HepG2 (cell line): ENCODE data around the gene LYSET. TPM values are rescaled to one million over a fixed set of nuclear protein-coding genes. Genes with fewer than 3 reads are reported as not detected.
"Not testable (repeated sequence)": the region's sequence is repeated elsewhere in the genome, so short reads cannot be mapped to it uniquely, and the experiment has no call there.

Source experiments
- ATAC-seq: fragments of 200-7000 bp; cut with Tn5 transposase; 3 replicates; pipeline ENCODE4 v1.9.1; 2020; ENCODE audit warnings: mild to moderate bottlenecking, moderate library complexity
- BruUV-seq: library from RNA; stranded (reverse); fragments of 400-500 nt; replicated peaks from 2 replicates; lab custom pipeline; 2021; lab: Mats Ljungman, UMichigan
- CTCF ChIA-PET: fragments of 300-600 bp; formaldehyde crosslinking; extraction: SDS; loops from one replicate; lab custom pipeline; 2021; ENCODE audit warnings: low total read pairs, inconsistent platforms, low intra/inter-chr PET ratio; lab: Yijun Ruan, JAX
- POLR2A ChIA-PET: fragments of 350-600 bp; sonication (Branson Sonifier 250); formaldehyde crosslinking; loops from one replicate; lab custom pipeline; 2020; ENCODE audit warnings: antibody characterized with exemption, inconsistent platforms; lab: Yijun Ruan, JAX
- DNase-seq: peaks from one replicate; pipeline ENCODE4 v3.0.0-alpha.2; 2015; ENCODE audit warnings: low spot score
- FAIRE-seq: peaks from 3 replicates; lab custom pipeline; 2011; peaks lifted over from hg19 to GRCh38; lab: Jason Lieb, UNC
- H2AFZ ChIP-seq: one replicate; pipeline ENCODE4 v1.6.1; 2011; ENCODE audit warnings: low read length, inconsistent platforms
- H3K27ac ChIP-seq: fragments of 300-600 bp; 3 replicates; pipeline ENCODE4 v1.8.0; 2011; ENCODE audit warnings: mixed run types, mild to moderate bottlenecking, mixed read lengths, low read length, inconsistent platforms; ENCODE audit not compliant: insufficient read depth; ENCODE audit errors: extremely low read length
- H3K27me3 ChIP-seq, 2 experiments: fragments of 200-600 bp in 1 of 2; 2 replicates in 1 of 2; 3 replicates in 1 of 2; pipeline versions ENCODE4 v1.6.0 to v1.8.0; 2011; ENCODE audit warnings: low read length in 2 of 2, mild to moderate bottlenecking in 2 of 2, moderate library complexity in 2 of 2, inconsistent platforms in 1 of 2; ENCODE audit not compliant: insufficient read depth in 2 of 2, control insufficient read depth in 1 of 2
- H3K36me3 ChIP-seq, 2 experiments: fragments of 200-600 bp in 1 of 2; replicated peaks in 1 of 2; 2 replicates in 1 of 2; 3 replicates in 1 of 2; pipeline versions ENCODE4 v1.5.1 to v1.8.0; 2011; ENCODE audit warnings: low read length in 2 of 2, inconsistent platforms in 1 of 2; ENCODE audit not compliant: insufficient read depth in 2 of 2, control insufficient read depth in 1 of 2
- H3K4me1 ChIP-seq: 2 replicates; pipeline ENCODE4 v1.5.1; 2012; ENCODE audit warnings: low read length, inconsistent platforms; ENCODE audit not compliant: insufficient read depth
- H3K4me2 ChIP-seq: 2 replicates; pipeline ENCODE4 v1.6.0; 2011; ENCODE audit warnings: low read depth, low read length, inconsistent platforms
- H3K4me3 ChIP-seq, 3 experiments: fragments of 200-600 bp in 1 of 3; sonication (generic), shearing (Covaris generic) in 1 of 3; replicated peaks in 1 of 3; 2 replicates each; pipeline ENCODE4 v1.5.1; 2011 to 2016; ENCODE audit warnings: low read length in 3 of 3, inconsistent platforms in 2 of 3, low read depth in 2 of 3, mild to moderate bottlenecking in 2 of 3, control low read depth in 1 of 3, mixed read lengths in 1 of 3; ENCODE audit not compliant: insufficient read depth in 1 of 3
- H3K79me2 ChIP-seq: one replicate; pipeline ENCODE4 v1.6.1; 2011; ENCODE audit warnings: low read length, inconsistent platforms; ENCODE audit not compliant: insufficient read depth
- H3K9ac ChIP-seq: 2 replicates; pipeline ENCODE4 v1.6.0; 2011; ENCODE audit warnings: mild to moderate bottlenecking, low read depth, low read length, inconsistent platforms; ENCODE audit not compliant: insufficient read depth
- H3K9me3 ChIP-seq: 2 replicates; pipeline ENCODE4 v1.5.1; 2012; ENCODE audit warnings: mild to moderate bottlenecking, low read length
- H4K20me1 ChIP-seq: 2 replicates; pipeline ENCODE4 v1.6.0; 2011; ENCODE audit warnings: inconsistent platforms, mild to moderate bottlenecking, low read length, moderate library complexity; ENCODE audit not compliant: insufficient read depth
- NFYB ChIP-seq: sonication (generic); formaldehyde crosslinking; IDR thresholded peaks from 2 replicates; pipeline ENCODE4 v1.4.0; 2020; ENCODE audit warnings: missing genetic modification reagents
- NFYC ChIP-seq: IDR thresholded peaks from 2 replicates; pipeline ENCODE4 v1.6.1; 2016; ENCODE audit warnings: missing genetic modification reagents, missing compliant biosample characterization
- POLR2A ChIP-seq, 2 experiments: IDR thresholded peaks; 2 replicates each; pipeline ENCODE4 v1.6.1; 2011; ENCODE audit warnings: low read depth in 2 of 2, low read length in 2 of 2, mild to moderate bottlenecking in 1 of 2, moderate library complexity in 1 of 2; ENCODE audit not compliant: insufficient read depth in 1 of 2
- POLR2AphosphoS5 ChIP-seq: IDR thresholded peaks from 2 replicates; pipeline ENCODE4 v1.6.1; 2012; ENCODE audit warnings: low read depth, low read length
- ZMYM4 ChIP-seq: sonication (generic); formaldehyde crosslinking; IDR thresholded peaks from 2 replicates; pipeline ENCODE4 v1.8.1; 2023; ENCODE audit warnings: mild to moderate bottlenecking, missing genetic modification reagents
- WGBS: methylation state at CpG from one replicate; pipeline ENCODE4 v1.1.6; 2017; ENCODE audit warnings: low lambda C conversion rate; 5-methylcytosine and 5-hydroxymethylcytosine counted together
- in situ Hi-C: cut with HindIII; loops from 2 replicates; pipeline ENCODE4 v1.10.0; 2017; ENCODE audit warnings: low pct_unique_long_range_greater_than_20kb; ENCODE audit not compliant: extremely low pct_ligation_motif_present
- intact Hi-C: fragments of 100-400 bp; cut with micrococcal nuclease; formaldehyde crosslinking; loops from one replicate; pipeline ENCODE4 v1.10.0; 2022; ENCODE audit not compliant: unreplicated experiment
- polyA plus RNA-seq, 8 experiments: library from polyadenylated mRNA; depleted of rRNA in 3 of 8; stranded (reverse) in 7 of 8; unstranded in 1 of 8; fragments of >200 nt; fragmentation: Illumina TruSeq in 4 of 8; extraction: Trizol in 4 of 8; gene quantifications; 2 replicates each; pipeline versions ENCODE4 v1.2.1 to v1.2.3, GENCODE V29; 2011 to 2016; ENCODE audit warnings: low read depth in 4 of 8, missing spikeins in 1 of 8, mixed read lengths in 1 of 8; ENCODE audit not compliant: insufficient read depth in 1 of 8
- total RNA-seq, 5 experiments: library from RNA; depleted of rRNA; stranded (reverse); fragments of >200 nt; fragmentation: Illumina TruSeq; extraction: Trizol; gene quantifications; 2 replicates each; pipeline ENCODE4 v1.2.3, GENCODE V29; 2016; ENCODE audit warnings: low read depth in 1 of 5
- TF ChIP-seq, protein P1 (sequence below): IDR thresholded peaks from 2 replicates; pipeline ENCODE4 v1.6.1; 2016; ENCODE audit warnings: missing genetic modification reagents, missing compliant biosample characterization

The LYSET gene
- total and polyA plus RNA-seq, 2 of the 13 experiments (the other 11 are each of a cell fraction or from before 2014, with no cell fraction given), result 19.1 to 36.6 TPM

- TF ChIP-seq NFYC, result peak; percentile 74
- peak; percentile 55; the same call in 1 of the 2 replicates for TF ChIP-seq ZMYM4
- peak; percentile 78 for TF ChIP-seq NFYB (CRISPR knock-in tag)
- TF ChIP-seq, protein P1, sequence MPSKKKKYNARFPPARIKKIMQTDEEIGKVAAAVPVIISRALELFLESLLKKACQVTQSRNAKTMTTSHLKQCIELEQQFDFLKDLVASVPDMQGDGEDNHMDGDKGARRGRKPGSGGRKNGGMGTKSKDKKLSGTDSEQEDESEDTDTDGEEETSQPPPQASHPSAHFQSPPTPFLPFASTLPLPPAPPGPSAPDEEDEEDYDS (CRISPR knock-in tag), result 0 out of 2 replicates have a peak, but pooled peaks have one; percentile 19
- TF ChIP-seq POLR2AphosphoS5, result peak; percentile 36; the same call in 1 of the 2 replicates
- TF ChIP-seq POLR2A (IDR thresholded peaks at IDR 0.05; ENCODE audit: insufficient read depth in 1 of 2, low read depth in 2 of 2, low read length in 2 of 2), result peak in 1 of 2 experiments; percentile 54; a peak in 1 of 4 replicates
- TF ChIP-seq, all 625 proteins: peak for 6; not testable (repeated sequence) for 619
- intact Hi-C loops, result loop anchor here (10.0 kb wide), 1 partner anchor 55 kb away; the partner anchor contains the start of gene ITPK1
- H3K4me2 ChIP-seq, H3K4me3 ChIP-seq, ATAC-seq, DNase-seq, H3K27me3 ChIP-seq, BruUV-seq, in situ Hi-C loops, POLR2A ChIA-PET, H4K20me1 ChIP-seq, H2AFZ ChIP-seq, H3K79me2 ChIP-seq, CTCF ChIA-PET, H3K36me3 ChIP-seq, FAIRE-seq, H3K9ac ChIP-seq, H3K9me3 ChIP-seq: not testable (repeated sequence)
- H3K27ac ChIP-seq, result peak overlapping the region; percentile 51
- 91% methylated on average over 4 of the region's 6 CpGs for WGBS
- H3K4me1 ChIP-seq, result peaks cover 81% of the 10 kb centered on the region
These were observed 15.5 kb upstream of the LYSET start for GRCh38 chr14:93169619-93170018.

DNA sequence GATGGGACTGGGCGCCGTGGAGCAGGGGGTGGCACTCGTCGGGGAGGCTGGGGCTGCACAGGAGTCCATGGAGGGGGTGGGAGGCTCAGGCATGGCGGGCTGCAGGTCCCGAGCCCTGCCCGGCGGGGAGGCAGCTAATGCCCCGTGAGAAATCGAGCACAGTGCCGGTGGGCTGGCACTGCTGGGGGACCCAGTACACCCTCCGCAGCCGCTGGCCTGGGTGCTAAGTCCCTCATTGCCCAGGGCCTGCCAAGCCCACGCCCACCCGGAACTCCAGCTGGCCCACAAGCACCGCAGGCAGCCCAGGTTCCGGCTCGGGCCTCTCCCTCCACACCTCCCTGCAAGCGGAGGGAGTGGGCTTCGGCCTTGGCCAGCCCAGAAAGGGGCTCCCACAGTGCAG lies 15.0 kb upstream of the LYSET start:
- H3K79me2 ChIP-seq, FAIRE-seq, H4K20me1 ChIP-seq, ATAC-seq, in situ Hi-C loops, H3K4me2 ChIP-seq, H3K36me3 ChIP-seq, H3K27ac ChIP-seq, H3K9ac ChIP-seq, H3K9me3 ChIP-seq, BruUV-seq, POLR2A ChIA-PET, H3K4me3 ChIP-seq, DNase-seq, H2AFZ ChIP-seq, CTCF ChIA-PET, H3K27me3 ChIP-seq: not testable (repeated sequence)
- intact Hi-C loops, result loop anchor here (10.0 kb wide), 1 partner anchor 55 kb away; the partner anchor contains the start of gene ITPK1
- WGBS, result 100% methylated on average over 1 of the region's 20 CpGs
- H3K4me1 ChIP-seq, result peaks cover 82% of the 10 kb centered on the region
